Gastrocnemius medialis (tissue), 4 donors: Measurements from ENCODE around the gene C2orf72. TPM values are rescaled to one million over a fixed set of nuclear protein-coding genes. Genes with fewer than 3 reads are reported as not detected.
A peak's percentile ranks its signal among the peaks of the same experiment; 100 is the strongest.

ENCODE experiments used
- ATAC-seq, 2 donors: fragments of 150-250 bp; one replicate each; pipeline ENCODE4 v1.9.1; 2016
- DNase-seq, 2 donors: peaks; one replicate each; pipeline ENCODE4 v3.0.0-alpha.2; 2019
- H3K27ac ChIP-seq, 4 donors: fragments of 200-600 bp; sonication (generic); 1 replicate in 1 of 4; 2 replicates in 3 of 4; pipeline ENCODE4 v1.5.1; 2016 to 2018; ENCODE audit warnings: mild to moderate bottlenecking in 2 of 4, moderate library complexity in 1 of 4
- H3K27me3 ChIP-seq, 3 donors: fragments of 200-600 bp; sonication (generic) in 2 of 3; 1 replicate in 1 of 3; 2 replicates in 2 of 3; pipeline versions ENCODE4 v1.5.1 to v1.6.0; 2016 to 2019; ENCODE audit warnings: mild to moderate bottlenecking in 1 of 3, moderate library complexity in 1 of 3
- H3K36me3 ChIP-seq, 2 donors: fragments of 200-600 bp; sonication (generic) in 1 of 2; one replicate each; pipeline ENCODE4 v1.5.1; 2017 to 2018
- H3K4me1 ChIP-seq, 2 donors: fragments of 200-600 bp; sonication (generic) in 1 of 2; one replicate each; pipeline ENCODE4 v1.5.1; 2016 to 2017; ENCODE audit warnings: mild to moderate bottlenecking in 2 of 2
- H3K4me3 ChIP-seq, 4 donors: fragments of 200-600 bp; sonication (generic) in 3 of 4; 1 replicate in 1 of 4; 2 replicates in 3 of 4; pipeline ENCODE4 v1.5.1; 2016 to 2019; ENCODE audit warnings: mild to moderate bottlenecking in 2 of 4
- H3K9me3 ChIP-seq, 3 donors: fragments of 200-600 bp; sonication (generic) in 2 of 3; 1 replicate in 1 of 3; 2 replicates in 2 of 3; pipeline ENCODE4 v1.5.1; 2016 to 2019
- CTCF ChIP-seq, 5 experiments: fragments of 450-650 bp in 3 of 5; fragments of 200-600 bp in 2 of 5; sonication (generic) in 2 of 5; IDR thresholded peaks in 4 of 5; conservative IDR thresholded peaks in 1 of 5; 1 replicate in 4 of 5; 2 replicates in 1 of 5; pipeline ENCODE4 v1.5.1; 2016 to 2019; ENCODE audit warnings: antibody characterized with exemption in 5 of 5, mild to moderate bottlenecking in 3 of 5, moderate library complexity in 3 of 5
- POLR2A ChIP-seq, 2 donors: fragments of 450-650 bp; IDR thresholded peaks; one replicate each; pipeline ENCODE4 v1.6.1; 2017; ENCODE audit warnings: antibody characterized with exemption in 2 of 2, mild to moderate bottlenecking in 2 of 2, moderate library complexity in 2 of 2
- in situ Hi-C, 4 donors: fragments of 200-750 bp; cut with MboI; loops; one replicate each; pipeline versions ENCODE4 v1.15.0 to v1.8.0; 2017; ENCODE audit warnings: low sequenced_read_pairs in 4 of 4
- intact Hi-C: fragments of 100-400 bp; cut with DNase I; formaldehyde crosslinking; loops from one replicate; pipeline ENCODE4 v1.15.1; 2023; ENCODE audit warnings: low total_unique reads
- total RNA-seq, 4 donors: library from RNA; depleted of rRNA; stranded (reverse); fragments of >200 nt; gene quantifications; one replicate each; pipeline versions ENCODE4 v1.1.0 to v1.2.3, GENCODE V29; 2016

The C2orf72 gene
- total RNA-seq, 4 donors from 2014 or later: 0.10 to 0.44 (median 0.15) TPM; not detected in 1

- Histone ChIP-seq H3K4me1 (peaks cover 37 to 42% of the 10 kb centered on the region in 2 donors), H3K27ac (peak overlapping the region; percentile 93 to 96 (median 94)), H3K36me3 (peaks cover 0 to 26% of the 10 kb centered on the region in 2 donors), H3K4me3 (peak overlapping the region; percentile 94 to 98 (median 96)), H3K27me3 (no peaks in the 10 kb centered on the region), H3K9me3 (no peaks in the 10 kb centered on the region)
- TF ChIP-seq POLR2A (IDR thresholded peaks at IDR 0.05) (no peak), CTCF (IDR thresholded peaks at IDR 0.05 in 4 of 5, conservative IDR thresholded peaks at IDR 0.05 in 1 of 5) (no peak)
- ATAC-seq (no peak), DNase-seq (no peak)
- in situ Hi-C loops (loop anchor here in 1 of 4 donors (25.0 kb wide), 1 partner anchor 1247 kb away; no protein-coding TSS in a partner anchor), intact Hi-C loops (loop anchor here (5.0 kb wide), 3 partner anchors 237 to 1137 kb away; partner anchors contain the start of genes FBXO36, NCL and TRIP12)
Observed at GRCh38 chr2:231058761-231059550, 21.6 kb downstream of the C2orf72 start.

GRCh38 chr2:231059756-231060155 lies 22.4 kb downstream of the C2orf72 start:
- Histone ChIP-seq H3K4me3 (no peak overlapping the region), H3K27me3 (no peaks in the 10 kb centered on the region), H3K9me3 (no peaks in the 10 kb centered on the region), H3K36me3 (peaks cover 0 to 34% of the 10 kb centered on the region in 2 donors), H3K4me1 (peaks cover 37 to 42% of the 10 kb centered on the region in 2 donors), H3K27ac (peak overlapping the region; percentile 7 to 96 (median 62))
- DNase-seq (no peak), ATAC-seq (no peak)
- in situ Hi-C loops (loop anchor here in 1 of 4 donors (25.0 kb wide), 1 partner anchor 1247 kb away; no protein-coding TSS in a partner anchor), intact Hi-C loops (loop anchor here (5.0 kb wide), 4 partner anchors 88 to 1137 kb away; partner anchors contain the start of genes FBXO36, NCL and TRIP12)
- TF ChIP-seq CTCF (IDR thresholded peaks at IDR 0.05 in 4 of 5, conservative IDR thresholded peaks at IDR 0.05 in 1 of 5): no peak
- no peak for TF ChIP-seq POLR2A (IDR thresholded peaks at IDR 0.05)

GRCh38 chr2:231062776-231063175 lies 25.5 kb downstream of the C2orf72 start:
- no peak for ATAC-seq
- no peak for TF ChIP-seq POLR2A (IDR thresholded peaks at IDR 0.05)
- TF ChIP-seq CTCF (IDR thresholded peaks at IDR 0.05 in 4 of 5, conservative IDR thresholded peaks at IDR 0.05 in 1 of 5): no peak
- in situ Hi-C loops: loop anchor here in 1 of 4 donors (25.0 kb wide), 1 partner anchor 1250 kb away; no protein-coding TSS in a partner anchor
- no peaks in the 10 kb centered on the region for H3K27me3 ChIP-seq
- peaks cover 34 to 35% of the 10 kb centered on the region in 2 donors for H3K4me1 ChIP-seq
- H3K4me3 ChIP-seq: no peak overlapping the region
- no peak overlapping the region for H3K27ac ChIP-seq
- peaks cover 5 to 61% of the 10 kb centered on the region in 2 donors for H3K36me3 ChIP-seq
- no peak for DNase-seq
- no peaks in the 10 kb centered on the region for H3K9me3 ChIP-seq
- intact Hi-C loops: loop anchor here (5.0 kb wide), 1 partner anchor 85 kb away; no protein-coding TSS in a partner anchor

GRCh38 chr2:231063347-231063746 lies 26.0 kb downstream of the C2orf72 start:
- H3K4me3 ChIP-seq: no peak overlapping the region
- TF ChIP-seq CTCF (IDR thresholded peaks at IDR 0.05 in 4 of 5, conservative IDR thresholded peaks at IDR 0.05 in 1 of 5): no peak
- TF ChIP-seq POLR2A (IDR thresholded peaks at IDR 0.05): no peak
- peaks cover 5 to 67% of the 10 kb centered on the region in 2 donors for H3K36me3 ChIP-seq
- no peak overlapping the region for H3K27ac ChIP-seq
- no peaks in the 10 kb centered on the region for H3K9me3 ChIP-seq
- ATAC-seq: no peak
- in situ Hi-C loops (loop anchor here in 1 of 4 donors (25.0 kb wide), 1 partner anchor 1251 kb away; no protein-coding TSS in a partner anchor), intact Hi-C loops (loop anchor here (5.0 kb wide), 1 partner anchor 84 kb away; no protein-coding TSS in a partner anchor)
- DNase-seq: no peak
- peaks cover 28 to 30% of the 10 kb centered on the region in 2 donors for H3K4me1 ChIP-seq
- no peaks in the 10 kb centered on the region for H3K27me3 ChIP-seq
